ENCODE data around the gene OR10A3.

- TF ChIP-seq CTCF (IDR thresholded peaks at IDR 0.05; ENCODE audit: low read length), result no peak
- TF ChIP-seq EZH2 (IDR thresholded peaks at IDR 0.05; ENCODE audit: borderline replicate concordance, low read length), result no peak
These were observed 22.8 kb upstream of the OR10A3 start for GRCh38 chr11:7964261-7964660.

Data from OCI-LY1 (cell line).